ENCODE results near the gene CSF2.

DNA sequence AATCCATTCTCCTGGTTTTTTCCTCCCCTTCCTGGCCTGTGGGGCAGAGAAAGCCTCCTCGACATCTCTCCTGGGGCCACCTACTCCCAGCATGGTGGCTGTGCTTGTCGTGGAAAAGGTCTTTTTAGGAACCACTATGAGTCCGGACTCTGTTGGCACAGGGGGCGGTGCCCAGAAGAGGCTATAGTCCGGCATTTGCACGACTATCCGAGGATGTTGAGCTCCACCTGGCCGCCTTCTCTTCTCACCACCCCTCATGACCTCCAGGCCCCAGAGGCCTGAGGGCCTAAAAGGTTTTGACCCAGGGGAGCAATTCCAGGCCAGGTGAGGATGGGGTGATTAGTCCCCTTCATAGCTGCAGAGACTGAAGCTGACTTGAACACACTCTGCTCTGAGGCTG, 14.1 kb downstream of the CSF2 start:
- no peak for TF ChIP-seq POLR2A (IDR thresholded peaks at IDR 0.05)
- TF ChIP-seq, protein P1, sequence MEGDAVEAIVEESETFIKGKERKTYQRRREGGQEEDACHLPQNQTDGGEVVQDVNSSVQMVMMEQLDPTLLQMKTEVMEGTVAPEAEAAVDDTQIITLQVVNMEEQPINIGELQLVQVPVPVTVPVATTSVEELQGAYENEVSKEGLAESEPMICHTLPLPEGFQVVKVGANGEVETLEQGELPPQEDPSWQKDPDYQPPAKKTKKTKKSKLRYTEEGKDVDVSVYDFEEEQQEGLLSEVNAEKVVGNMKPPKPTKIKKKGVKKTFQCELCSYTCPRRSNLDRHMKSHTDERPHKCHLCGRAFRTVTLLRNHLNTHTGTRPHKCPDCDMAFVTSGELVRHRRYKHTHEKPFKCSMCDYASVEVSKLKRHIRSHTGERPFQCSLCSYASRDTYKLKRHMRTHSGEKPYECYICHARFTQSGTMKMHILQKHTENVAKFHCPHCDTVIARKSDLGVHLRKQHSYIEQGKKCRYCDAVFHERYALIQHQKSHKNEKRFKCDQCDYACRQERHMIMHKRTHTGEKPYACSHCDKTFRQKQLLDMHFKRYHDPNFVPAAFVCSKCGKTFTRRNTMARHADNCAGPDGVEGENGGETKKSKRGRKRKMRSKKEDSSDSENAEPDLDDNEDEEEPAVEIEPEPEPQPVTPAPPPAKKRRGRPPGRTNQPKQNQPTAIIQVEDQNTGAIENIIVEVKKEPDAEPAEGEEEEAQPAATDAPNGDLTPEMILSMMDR (IDR thresholded peaks at IDR 0.05) = no peak
